Tibial artery (tissue), 4 donors: Measurements from ENCODE around the gene AMPH.

ENCODE experiments used
- DNase-seq, 2 donors: peaks; one replicate each; pipeline ENCODE4 v3.0.0-alpha.2; 2019
- H3K27ac ChIP-seq, 2 donors: fragments of 200-600 bp; sonication (generic) in 1 of 2; 1 replicate in 1 of 2; 2 replicates in 1 of 2; pipeline ENCODE4 v1.5.1; 2018 to 2019; ENCODE audit warnings: mild to moderate bottlenecking in 1 of 2
- H3K27me3 ChIP-seq, 2 donors: fragments of 200-600 bp; sonication (generic) in 1 of 2; one replicate each; pipeline versions ENCODE4 v1.5.1 to v1.6.0; 2016 to 2019
- H3K36me3 ChIP-seq, 3 donors: fragments of 200-600 bp; sonication (generic) in 2 of 3; one replicate each; pipeline ENCODE4 v1.5.1; 2016 to 2019; ENCODE audit warnings: mild to moderate bottlenecking in 2 of 3
- H3K4me1 ChIP-seq, 4 donors: fragments of 200-600 bp; sonication (generic) in 2 of 4; 1 replicate in 3 of 4; 2 replicates in 1 of 4; pipeline ENCODE4 v1.5.1; 2016 to 2019
- H3K4me3 ChIP-seq, 2 donors: fragments of 200-600 bp; sonication (generic) in 1 of 2; 1 replicate in 1 of 2; 2 replicates in 1 of 2; pipeline ENCODE4 v1.5.1; 2018 to 2019; ENCODE audit warnings: mild to moderate bottlenecking in 2 of 2
- H3K9me3 ChIP-seq, 3 donors: fragments of 200-600 bp; sonication (generic) in 1 of 3; one replicate each; pipeline ENCODE4 v1.5.1; 2016 to 2019
- intact Hi-C: fragments of 100-400 bp; cut with DNase I; formaldehyde crosslinking; loops from one replicate; pipeline ENCODE4 v1.15.0; 2023; ENCODE audit warnings: low total_unique reads
- TF ChIP-seq, protein P1 (sequence below), 2 experiments: fragments of 200-600 bp in 1 of 2; fragments of 450-650 bp in 1 of 2; IDR thresholded peaks; one replicate each; pipeline ENCODE4 v1.5.1; 2017 to 2019; ENCODE audit warnings: antibody characterized with exemption in 2 of 2, mild to moderate bottlenecking in 1 of 2, moderate library complexity in 1 of 2

Gene AMPH

DNA sequence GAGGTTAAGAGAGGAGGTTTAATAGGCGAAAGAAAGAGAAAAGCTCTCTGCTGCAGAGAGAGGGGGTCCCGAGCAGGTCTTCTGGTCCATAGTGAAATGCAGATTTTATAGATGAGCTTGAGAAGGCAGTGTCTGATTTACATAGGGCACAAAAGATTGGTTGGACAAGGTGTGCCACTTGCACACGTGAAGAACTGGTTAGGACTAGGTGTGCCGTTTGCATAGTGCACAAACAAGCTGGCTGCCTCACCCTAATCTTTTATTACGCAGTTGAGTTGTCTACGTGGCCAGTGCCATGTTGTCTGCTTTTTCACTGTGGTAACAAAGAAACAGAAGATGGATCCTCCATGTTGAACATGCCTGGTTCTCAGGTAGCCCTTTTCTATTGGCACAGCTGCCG lies 82.6 kb downstream of the AMPH start:
- TF ChIP-seq, protein P1, sequence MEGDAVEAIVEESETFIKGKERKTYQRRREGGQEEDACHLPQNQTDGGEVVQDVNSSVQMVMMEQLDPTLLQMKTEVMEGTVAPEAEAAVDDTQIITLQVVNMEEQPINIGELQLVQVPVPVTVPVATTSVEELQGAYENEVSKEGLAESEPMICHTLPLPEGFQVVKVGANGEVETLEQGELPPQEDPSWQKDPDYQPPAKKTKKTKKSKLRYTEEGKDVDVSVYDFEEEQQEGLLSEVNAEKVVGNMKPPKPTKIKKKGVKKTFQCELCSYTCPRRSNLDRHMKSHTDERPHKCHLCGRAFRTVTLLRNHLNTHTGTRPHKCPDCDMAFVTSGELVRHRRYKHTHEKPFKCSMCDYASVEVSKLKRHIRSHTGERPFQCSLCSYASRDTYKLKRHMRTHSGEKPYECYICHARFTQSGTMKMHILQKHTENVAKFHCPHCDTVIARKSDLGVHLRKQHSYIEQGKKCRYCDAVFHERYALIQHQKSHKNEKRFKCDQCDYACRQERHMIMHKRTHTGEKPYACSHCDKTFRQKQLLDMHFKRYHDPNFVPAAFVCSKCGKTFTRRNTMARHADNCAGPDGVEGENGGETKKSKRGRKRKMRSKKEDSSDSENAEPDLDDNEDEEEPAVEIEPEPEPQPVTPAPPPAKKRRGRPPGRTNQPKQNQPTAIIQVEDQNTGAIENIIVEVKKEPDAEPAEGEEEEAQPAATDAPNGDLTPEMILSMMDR (IDR thresholded peaks at IDR 0.05), result no peak
- Histone ChIP-seq H3K27ac (no peak overlapping the region), H3K4me3 (no peak overlapping the region), H3K36me3 (no peaks in the 10 kb centered on the region), H3K9me3 (no peaks in the 10 kb centered on the region), H3K4me1 (no peaks in the 10 kb centered on the region), H3K27me3 (no peaks in the 10 kb centered on the region)
- intact Hi-C loops, result no loop called here
- DNase-seq, result no peak

DNA sequence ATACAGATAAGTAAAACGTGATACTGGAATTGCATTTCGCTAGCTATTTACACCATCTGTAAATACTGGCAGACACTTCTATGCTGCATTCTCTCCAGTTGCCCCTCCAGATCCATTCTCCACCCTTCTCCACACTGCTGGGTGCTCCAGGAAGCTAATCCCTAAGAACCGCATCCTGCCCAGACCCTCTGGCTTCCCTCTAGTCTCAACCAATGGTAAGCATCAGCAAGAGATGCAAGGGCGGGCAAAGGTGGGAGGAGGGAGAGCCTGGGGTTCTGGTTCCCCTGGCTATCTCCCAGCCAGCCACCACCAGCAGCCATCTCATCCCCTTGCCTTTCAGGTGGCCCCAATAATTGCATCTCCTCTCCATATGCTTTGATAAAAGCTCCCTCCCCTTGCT lies 84.4 kb downstream of the AMPH start:
- H3K4me1 ChIP-seq, result no peaks in the 10 kb centered on the region
- no peak for DNase-seq
- H3K4me3 ChIP-seq, result no peak overlapping the region
- TF ChIP-seq, protein P1 (IDR thresholded peaks at IDR 0.05), result no peak
- H3K27me3 ChIP-seq, result no peaks in the 10 kb centered on the region
- no peaks in the 10 kb centered on the region for H3K36me3 ChIP-seq
- intact Hi-C loops, result no loop called here
- H3K9me3 ChIP-seq, result no peaks in the 10 kb centered on the region
- H3K27ac ChIP-seq, result no peak overlapping the region

DNA sequence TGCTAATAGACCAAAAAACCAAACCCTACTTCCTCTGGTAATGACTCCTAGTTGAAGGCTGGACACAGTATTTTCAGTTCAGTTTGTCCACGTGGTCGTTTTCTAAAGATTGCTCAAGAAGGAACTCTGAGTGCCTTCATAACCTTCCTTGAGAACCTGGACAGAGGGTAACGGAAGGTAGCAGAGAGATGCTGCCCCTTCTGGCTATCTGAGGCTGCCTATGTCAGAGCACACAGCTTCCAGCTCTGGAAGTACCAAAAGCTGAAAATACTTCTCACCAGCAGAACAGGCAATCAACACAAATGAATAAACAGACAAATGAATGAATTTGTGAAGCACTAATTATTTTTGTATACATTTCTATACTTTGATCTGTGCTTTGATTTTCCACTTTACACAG lies 85.2 kb downstream of the AMPH start:
- Histone ChIP-seq H3K9me3 (no peaks in the 10 kb centered on the region), H3K27me3 (no peaks in the 10 kb centered on the region), H3K36me3 (no peaks in the 10 kb centered on the region), H3K4me1 (no peaks in the 10 kb centered on the region), H3K27ac (no peak overlapping the region), H3K4me3 (no peak overlapping the region)
- TF ChIP-seq, protein P1 (IDR thresholded peaks at IDR 0.05), result no peak
- intact Hi-C loops, result no loop called here
- DNase-seq, result no peak

DNA sequence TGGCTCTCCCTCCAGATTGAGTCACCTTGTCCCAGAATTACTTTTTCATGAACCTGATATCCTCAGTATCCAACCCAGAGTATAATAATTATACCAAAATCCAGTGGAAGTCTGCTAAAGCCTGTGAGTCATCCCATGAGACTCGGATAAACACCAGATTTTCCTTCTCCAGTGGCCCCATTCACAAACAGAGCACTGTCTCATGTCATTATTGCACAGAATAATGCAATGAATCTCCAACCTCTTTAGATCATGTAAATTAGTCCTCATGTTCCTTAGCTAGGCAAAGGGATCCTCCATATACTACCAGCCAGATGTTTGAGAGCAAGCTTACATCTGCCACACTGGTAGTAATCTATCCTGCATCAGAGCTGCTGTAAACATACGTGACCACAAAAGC lies 89.0 kb downstream of the AMPH start:
- no peaks in the 10 kb centered on the region for H3K36me3 ChIP-seq
- no peaks in the 10 kb centered on the region for H3K4me1 ChIP-seq
- no peaks in the 10 kb centered on the region for H3K9me3 ChIP-seq
- intact Hi-C loops, result no loop called here
- TF ChIP-seq, protein P1 (IDR thresholded peaks at IDR 0.05), result no peak
- no peak for DNase-seq
- H3K4me3 ChIP-seq, result no peak overlapping the region
- H3K27ac ChIP-seq, result no peak overlapping the region
- no peaks in the 10 kb centered on the region for H3K27me3 ChIP-seq

DNA sequence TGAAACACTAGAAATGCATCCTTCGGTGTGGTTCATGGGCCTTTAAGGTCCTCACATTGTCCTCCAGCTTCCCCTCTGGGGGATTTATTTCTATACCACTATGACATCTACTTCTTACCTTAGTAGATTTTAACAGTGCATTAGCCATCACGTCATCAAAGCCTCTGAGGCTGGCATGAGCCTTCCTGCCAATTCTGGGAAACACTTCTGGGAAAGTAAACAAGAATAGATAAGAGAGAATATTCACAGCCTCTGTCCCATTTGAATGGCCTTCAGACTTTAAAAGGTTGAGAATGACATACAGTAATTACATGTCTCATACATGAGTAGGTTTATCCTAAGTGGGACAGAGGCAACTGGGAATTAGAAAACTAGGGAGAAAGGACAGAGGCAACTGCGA lies 89.7 kb downstream of the AMPH start:
- TF ChIP-seq, protein P1 (IDR thresholded peaks at IDR 0.05), result no peak
- H3K27ac ChIP-seq, result no peak overlapping the region
- no peak for DNase-seq
- no peaks in the 10 kb centered on the region for H3K4me1 ChIP-seq
- no peak overlapping the region for H3K4me3 ChIP-seq
- intact Hi-C loops, result no loop called here
- H3K27me3 ChIP-seq, result no peaks in the 10 kb centered on the region
- H3K9me3 ChIP-seq, result no peaks in the 10 kb centered on the region
- H3K36me3 ChIP-seq, result no peaks in the 10 kb centered on the region

DNA sequence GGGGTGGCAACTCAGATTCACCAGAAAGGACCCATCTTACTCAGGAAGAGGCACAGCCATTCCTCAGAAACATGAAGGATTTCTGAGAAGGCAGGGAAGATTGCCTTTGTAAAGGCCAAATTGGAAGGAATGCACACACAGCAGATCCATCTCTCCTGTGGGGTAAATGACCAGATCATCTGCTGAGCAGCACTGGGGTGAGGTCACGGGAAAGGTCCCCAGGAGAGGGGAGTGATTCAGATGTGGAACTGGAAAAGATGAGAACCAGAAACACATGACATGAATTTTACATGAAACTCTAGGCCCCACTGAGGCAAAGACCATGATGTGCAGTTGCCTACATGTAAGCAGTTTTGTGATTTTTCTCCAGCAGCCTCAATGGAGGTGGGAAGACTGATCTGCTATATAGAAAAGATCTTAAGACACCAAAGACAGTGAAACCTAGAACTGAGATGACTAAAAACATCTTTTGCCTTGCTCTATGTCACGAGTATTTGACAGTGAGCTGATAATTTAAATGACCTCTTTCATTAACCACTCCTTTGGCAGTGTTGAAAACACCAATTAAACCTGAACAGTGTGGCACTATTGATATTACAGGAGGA lies 91.6 kb downstream of the AMPH start:
- Histone ChIP-seq H3K27me3 (no peaks in the 10 kb centered on the region), H3K4me1 (no peaks in the 10 kb centered on the region), H3K27ac (no peak overlapping the region), H3K9me3 (no peaks in the 10 kb centered on the region), H3K4me3 (no peak overlapping the region), H3K36me3 (no peaks in the 10 kb centered on the region)
- DNase-seq, result no peak
- TF ChIP-seq, protein P1 (IDR thresholded peaks at IDR 0.05), result no peak
- intact Hi-C loops, result no loop called here
